K562 (cell line): ENCODE results near the gene GRAMD1B. TPM values are rescaled to one million over a fixed set of nuclear protein-coding genes. Genes with fewer than 3 reads are reported as not detected.
A peak's percentile ranks its signal among the peaks of the same experiment; 100 is the strongest.

Experiments used
- ATAC-seq: fragments of 200-7000 bp; cut with Tn5 transposase; 3 replicates; pipeline ENCODE4 v1.9.1; 2020; ENCODE audit warnings: moderate library complexity
- BruUV-seq: library from RNA; stranded (reverse); fragments of 400-500 nt; replicated peaks from 2 replicates; lab custom pipeline; 2021; lab: Mats Ljungman, UMichigan
- CTCF ChIA-PET: fragments of 300-600 bp; formaldehyde crosslinking; extraction: SDS; loops from one replicate; lab custom pipeline; 2021; ENCODE audit warnings: low intra/inter-chr PET ratio; lab: Yijun Ruan, JAX
- POLR2A ChIA-PET: fragments of 300-600, 350-650 bp; sonication (Branson Sonifier 250); formaldehyde crosslinking; extraction: SDS; loops from one replicate; lab custom pipeline; 2021; ENCODE audit warnings: antibody characterized with exemption, inconsistent platforms; lab: Yijun Ruan, JAX
- DNase-seq, 4 experiments: peaks; one replicate each; pipeline versions ENCODE4 v3.0.0 to v3.0.0-alpha.2; 2011 to 2018; ENCODE audit warnings: low spot score in 3 of 4, mixed read lengths in 3 of 4; ENCODE audit errors: extremely low read depth in 1 of 4
- FAIRE-seq: peaks from 2 replicates; lab custom pipeline; 2011; peaks lifted over from hg19 to GRCh38; lab: Jason Lieb, UNC
- H2AFZ ChIP-seq: 2 replicates; pipeline ENCODE4 v1.6.0; 2011; ENCODE audit warnings: low read depth, low read length, control low read depth, inconsistent platforms
- H3K27ac ChIP-seq: fragments of 200-600 bp; 3 replicates; pipeline ENCODE4 v1.8.0; 2011; ENCODE audit warnings: low read depth, mild to moderate bottlenecking, control low read depth, inconsistent platforms, low read length, moderate library complexity, mixed read lengths; ENCODE audit errors: extremely low read depth
- H3K27me3 ChIP-seq, 2 experiments: fragments of 300-600 bp in 1 of 2; 2 replicates in 1 of 2; 3 replicates in 1 of 2; pipeline versions ENCODE4 v1.6.0 to v1.8.0; 2011; ENCODE audit warnings: inconsistent platforms in 2 of 2, low read length in 2 of 2, mild to moderate bottlenecking in 1 of 2, mixed read lengths in 1 of 2, moderate library complexity in 1 of 2; ENCODE audit not compliant: control insufficient read depth in 2 of 2, insufficient read depth in 2 of 2
- H3K36me3 ChIP-seq: fragments of 300-600 bp; 3 replicates; pipeline ENCODE4 v1.8.0; 2011; ENCODE audit warnings: mild to moderate bottlenecking, low read length, inconsistent platforms; ENCODE audit not compliant: control insufficient read depth, insufficient read depth
- H3K4me1 ChIP-seq, 2 experiments: fragments of 200-600 bp in 1 of 2; replicated peaks in 1 of 2; 2 replicates in 1 of 2; 3 replicates in 1 of 2; pipeline versions ENCODE4 v1.5.1 to v1.8.0; 2011; ENCODE audit warnings: inconsistent platforms in 2 of 2, low read length in 2 of 2, mild to moderate bottlenecking in 1 of 2, mixed read lengths in 1 of 2, moderate library complexity in 1 of 2; ENCODE audit not compliant: control insufficient read depth in 2 of 2, insufficient read depth in 2 of 2
- H3K4me2 ChIP-seq: 2 replicates; pipeline ENCODE4 v1.6.1; 2011; ENCODE audit warnings: low read length, control low read depth, inconsistent platforms, mixed read lengths; ENCODE audit not compliant: insufficient read depth
- H3K4me3 ChIP-seq: fragments of 200-600 bp; sonication (generic), shearing (Covaris generic); 2 replicates; pipeline ENCODE4 v1.5.1; 2016; ENCODE audit warnings: control low read depth, inconsistent platforms
- H3K79me2 ChIP-seq: fragments of 200-600 bp; 3 replicates; pipeline ENCODE4 v1.8.0; 2011; ENCODE audit warnings: low read length, inconsistent platforms; ENCODE audit not compliant: control insufficient read depth, insufficient read depth
- H3K9ac ChIP-seq, 2 experiments: 2 replicates each; pipeline versions ENCODE4 v1.6.0 to v1.6.1; 2011; ENCODE audit warnings: low read depth in 2 of 2, low read length in 2 of 2, control low read depth in 1 of 2, inconsistent platforms in 1 of 2, mild to moderate bottlenecking in 1 of 2, mixed read lengths in 1 of 2; ENCODE audit not compliant: insufficient read depth in 1 of 2
- H3K9me1 ChIP-seq: one replicate; pipeline ENCODE4 v1.6.0; 2011; ENCODE audit warnings: inconsistent platforms, mild to moderate bottlenecking, low read length, moderate library complexity; ENCODE audit not compliant: control insufficient read depth, insufficient read depth
- H3K9me3 ChIP-seq: replicated peaks from 2 replicates; pipeline ENCODE4 v1.5.1; 2011; ENCODE audit warnings: low read depth, low read length, inconsistent platforms; ENCODE audit not compliant: control insufficient read depth, insufficient read depth
- H4K20me1 ChIP-seq: replicated peaks from 2 replicates; pipeline ENCODE4 v1.6.1; 2011; ENCODE audit warnings: low read length, inconsistent platforms, mixed read lengths; ENCODE audit not compliant: control insufficient read depth, insufficient read depth
- DEAF1 ChIP-seq: fragments of 450-650 bp; formaldehyde crosslinking; IDR thresholded peaks from 2 replicates; pipeline ENCODE4 v1.4.0; 2020; ENCODE audit warnings: mild to moderate bottlenecking, moderate library complexity
- GABPA ChIP-seq: fragments of 200-800 bp; sonication (Bioruptor generic); conservative IDR thresholded peaks from 2 replicates; pipeline ENCODE4 v1.6.1; 2016; ENCODE audit warnings: low read depth, missing genetic modification characterization, missing compliant biosample characterization
- NFYB ChIP-seq: IDR thresholded peaks from 2 replicates; pipeline ENCODE4 v1.6.1; 2011; ENCODE audit warnings: mild to moderate bottlenecking, moderate library complexity; ENCODE audit not compliant: insufficient read length; ENCODE audit errors: extremely low read depth
- ZBTB40 ChIP-seq, 2 experiments: fragments of 450-650 bp in 1 of 2; sonication (generic) in 1 of 2; formaldehyde crosslinking in 1 of 2; IDR thresholded peaks; 2 replicates each; pipeline versions ENCODE4 v1.7.1 to v1.9.0; 2016 to 2022; ENCODE audit warnings: inconsistent platforms in 1 of 2, mild to moderate bottlenecking in 1 of 2, missing genetic modification reagents in 1 of 2
- ZNF347 ChIP-seq: fragments of 450-650 bp; formaldehyde crosslinking; IDR thresholded peaks from 2 replicates; pipeline ENCODE4 v1.4.0; 2020; ENCODE audit warnings: low read depth, mild to moderate bottlenecking, moderate library complexity
- WGBS: fragments of 100-300 bp; shearing (Covaris generic); methylation state at CpG from one replicate; pipeline ENCODE4 v1.1.6; 2016; ENCODE audit warnings: low coverage, mixed read lengths; ENCODE audit not compliant: insufficient coverage; ENCODE audit errors: missing lambda C conversion rate; 5-methylcytosine and 5-hydroxymethylcytosine counted together
- in situ Hi-C: fragments of 300-500 bp; cut with MboI; formaldehyde crosslinking; loops from 4 replicates; pipeline ENCODE4 v1.15.0; 2018; ENCODE audit warnings: inconsistent platforms, mixed read lengths
- intact Hi-C: fragments of 100-400 bp; cut with micrococcal nuclease; formaldehyde crosslinking; loops from 2 replicates; pipeline ENCODE4 v1.14.2; 2022
- polyA plus RNA-seq, 8 experiments: library from polyadenylated mRNA; depleted of rRNA in 4 of 8; stranded (reverse) in 5 of 8; unstranded in 3 of 8; fragments of >200 nt; fragmentation: Nextera tagmentation in 2 of 8; fragmentation: Illumina TruSeq in 1 of 8; extraction: Ambion mirVana in 2 of 8; extraction: Trizol in 1 of 8; gene quantifications; 2 replicates each; pipeline versions ENCODE4 v1.2.1 to v1.2.3, GENCODE V29; 2011 to 2014; ENCODE audit warnings: inconsistent platforms in 1 of 8, missing spikeins in 1 of 8
- total RNA-seq, 7 experiments: library from RNA; depleted of rRNA in 6 of 7; stranded (reverse); fragments of >200 nt in 6 of 7; fragmentation: Illumina TruSeq in 2 of 7; extraction: Trizol in 2 of 7; gene quantifications; 2 replicates each; pipeline versions ENCODE4 v1.2.1 to v1.2.3, GENCODE V29; 2011 to 2021; ENCODE audit warnings: low replicate concordance in 1 of 7
- TF ChIP-seq, protein P1 (sequence below), 3 experiments: IDR thresholded peaks in 2 of 3; conservative IDR thresholded peaks in 1 of 3; 2 replicates each; pipeline ENCODE4 v1.5.1; 2011 to 2012; ENCODE audit warnings: low read length in 3 of 3, mild to moderate bottlenecking in 3 of 3, control low read depth in 2 of 3, improper control_type of control experiment in 1 of 3, inconsistent platforms in 1 of 3, low read depth in 1 of 3, mixed read lengths in 1 of 3, moderate library complexity in 1 of 3; ENCODE audit not compliant: insufficient read depth in 2 of 3

The GRAMD1B gene
- total and polyA plus RNA-seq, 9 of the 15 experiments (the other 6 are each of a cell fraction or from before 2014, with no cell fraction given) = 0.31 TPM; not detected in 8

GRCh38 chr11:123478352-123478987 lies 48.4 kb downstream of the GRAMD1B start:
- Histone ChIP-seq H3K9me1 (no peaks in the 10 kb centered on the region), H3K27me3 (0 out of 5 replicates have a peak, but pooled peaks cover 0 to 4% of the 10 kb centered on the region in 2 experiments), H3K9ac (no peak overlapping the region), H4K20me1 (no peaks in the 10 kb centered on the region; the same call in 1 of the 2 replicates), H3K27ac (no peak overlapping the region), H2AFZ (0 out of 2 replicates have a peak overlapping the region, but pooled peaks have one; percentile 54), H3K4me1 (no peaks in the 10 kb centered on the region), H3K9me3 (no peaks in the 10 kb centered on the region), H3K4me2 (no peak overlapping the region), H3K36me3 (no peaks in the 10 kb centered on the region), H3K4me3 (no peak overlapping the region), H3K79me2 (no peaks in the 10 kb centered on the region)
- peak; percentile 85 for ATAC-seq
- DNase-seq = peak; percentile 61 to 72 (median 63)
- intact Hi-C loops (loop anchor here (1.0 to 2.0 kb wide), 4 partner anchors 71 to 616 kb away; no protein-coding TSS in a partner anchor), in situ Hi-C loops (loop anchor here (10.0 to 25.0 kb wide), 2 partner anchors 174 to 366 kb away; no protein-coding TSS in a partner anchor)
- BruUV-seq = no TSS peak
- ChIA-PET POLR2A (interaction anchor here (1.2 kb wide), 1 partner anchor 71 kb away, joined by 4 read pairs; no protein-coding TSS in a partner anchor), CTCF (interaction anchor here (0.6 to 1.2 kb wide), 3 partner anchors 10 to 366 kb away, joined by 3 to 10 read pairs (median 4); no protein-coding TSS in a partner anchor)
- peak; percentile 74 for FAIRE-seq
- 22% methylated on average over 5 of the region's 5 CpGs for WGBS
- TF ChIP-seq GABPA (peak; percentile 56), ZNF347 (CRISPR knock-in tag) (no peak), DEAF1 (CRISPR knock-in tag) (peak; percentile 59), ZBTB40 (IDR thresholded peaks at IDR 0.05) (0 out of 2 replicates have a peak, but pooled peaks have one; percentile 19), ZBTB40 (CRISPR knock-in tag; IDR thresholded peaks at IDR 0.05) (no peak), NFYB (peak; percentile 39)
- TF ChIP-seq, protein P1, sequence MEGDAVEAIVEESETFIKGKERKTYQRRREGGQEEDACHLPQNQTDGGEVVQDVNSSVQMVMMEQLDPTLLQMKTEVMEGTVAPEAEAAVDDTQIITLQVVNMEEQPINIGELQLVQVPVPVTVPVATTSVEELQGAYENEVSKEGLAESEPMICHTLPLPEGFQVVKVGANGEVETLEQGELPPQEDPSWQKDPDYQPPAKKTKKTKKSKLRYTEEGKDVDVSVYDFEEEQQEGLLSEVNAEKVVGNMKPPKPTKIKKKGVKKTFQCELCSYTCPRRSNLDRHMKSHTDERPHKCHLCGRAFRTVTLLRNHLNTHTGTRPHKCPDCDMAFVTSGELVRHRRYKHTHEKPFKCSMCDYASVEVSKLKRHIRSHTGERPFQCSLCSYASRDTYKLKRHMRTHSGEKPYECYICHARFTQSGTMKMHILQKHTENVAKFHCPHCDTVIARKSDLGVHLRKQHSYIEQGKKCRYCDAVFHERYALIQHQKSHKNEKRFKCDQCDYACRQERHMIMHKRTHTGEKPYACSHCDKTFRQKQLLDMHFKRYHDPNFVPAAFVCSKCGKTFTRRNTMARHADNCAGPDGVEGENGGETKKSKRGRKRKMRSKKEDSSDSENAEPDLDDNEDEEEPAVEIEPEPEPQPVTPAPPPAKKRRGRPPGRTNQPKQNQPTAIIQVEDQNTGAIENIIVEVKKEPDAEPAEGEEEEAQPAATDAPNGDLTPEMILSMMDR (IDR thresholded peaks at IDR 0.05 in 2 of 3, conservative IDR thresholded peaks at IDR 0.05 in 1 of 3; ENCODE audit: insufficient read depth in 2 of 3, low read depth in 1 of 3, low read length in 3 of 3) = peak; percentile 66 to 88 (median 75)
